MCF 10A (cell line): ENCODE measurements around the gene MAP3K5. TPM values are rescaled to one million over a fixed set of nuclear protein-coding genes. Genes with fewer than 3 reads are reported as not detected.

Experiments used
- BruUV-seq: library from RNA; stranded (reverse); fragments of 400-500 nt; replicated peaks from 2 replicates; lab custom pipeline; 2021; lab: Mats Ljungman, UMichigan
- CTCF ChIA-PET: fragments of 300-600 bp; sonication (Branson Sonifier 250); formaldehyde crosslinking; extraction: SDS; loops from one replicate; lab custom pipeline; 2021; ENCODE audit warnings: antibody characterized with exemption, inconsistent platforms; lab: Yijun Ruan, JAX
- POLR2A ChIA-PET: fragments of 300-600, 350-650 bp; sonication (Branson Sonifier 250); formaldehyde crosslinking; extraction: SDS; loops from one replicate; lab custom pipeline; 2020; ENCODE audit warnings: antibody characterized with exemption, inconsistent platforms; lab: Yijun Ruan, JAX
- DNase-seq: peaks from one replicate; pipeline ENCODE4 v3.0.0-alpha.2; 2018; ENCODE audit not compliant: unreplicated experiment
- H3K27ac Mint-ChIP-seq: one replicate; pipeline ENCODE4 v1.8.0; 2022; ENCODE audit warnings: mild to moderate bottlenecking, low read depth, mixed read lengths; ENCODE audit not compliant: unreplicated experiment
- H3K27me3 Mint-ChIP-seq: one replicate; pipeline ENCODE4 v1.8.0; 2022; ENCODE audit warnings: mixed read lengths; ENCODE audit not compliant: insufficient read depth, unreplicated experiment
- H3K36me3 Mint-ChIP-seq: one replicate; pipeline ENCODE4 v1.8.0; 2022; ENCODE audit warnings: mild to moderate bottlenecking, moderate library complexity, mixed read lengths; ENCODE audit not compliant: insufficient read depth, unreplicated experiment
- H3K4me1 Mint-ChIP-seq: one replicate; pipeline ENCODE4 v1.8.0; 2022; ENCODE audit warnings: mixed read lengths; ENCODE audit not compliant: insufficient read depth, unreplicated experiment
- H3K4me3 Mint-ChIP-seq: one replicate; pipeline ENCODE4 v1.8.0; 2022; ENCODE audit warnings: mild to moderate bottlenecking, moderate library complexity, mixed read lengths; ENCODE audit not compliant: unreplicated experiment
- H3K9me3 Mint-ChIP-seq: one replicate; pipeline ENCODE4 v1.8.0; 2022; ENCODE audit warnings: mixed read lengths; ENCODE audit not compliant: unreplicated experiment
- CTCF ChIP-seq: fragments of 200-600 bp; IDR thresholded peaks from one replicate; pipeline ENCODE4 v1.8.0; 2022; ENCODE audit warnings: antibody characterized with exemption, mild to moderate bottlenecking; ENCODE audit not compliant: unreplicated experiment
- intact Hi-C: fragments of 100-400 bp; cut with micrococcal nuclease; formaldehyde crosslinking; loops from 2 replicates; pipeline ENCODE4 v1.14.1; 2022
- total RNA-seq: library from RNA; stranded (reverse); gene quantifications from 2 replicates; pipeline ENCODE4 v1.2.3, GENCODE V29; 2022

The MAP3K5 gene
- total RNA-seq, 1 experiment from 2014 or later: 8.4 TPM

DNA sequence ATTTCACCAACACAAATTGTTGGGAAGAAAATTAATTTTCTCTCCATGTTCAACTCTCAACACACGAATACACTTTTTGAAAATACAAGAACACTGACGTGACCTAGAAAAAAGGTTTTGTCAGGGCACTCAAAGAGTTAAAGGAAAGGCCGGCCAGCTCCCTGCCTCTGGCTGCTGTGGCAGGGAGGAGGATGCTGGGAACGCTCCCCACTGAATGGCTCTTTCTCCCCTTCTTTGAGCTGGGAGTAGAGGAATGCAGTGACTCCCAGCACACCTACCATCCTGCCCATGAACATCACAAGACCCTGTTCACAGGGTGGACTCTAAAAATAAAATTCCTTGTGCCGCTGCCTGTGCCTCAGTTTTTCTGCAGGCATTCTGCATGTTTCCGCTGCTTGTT lies 47.0 kb downstream of the MAP3K5 start:
- Mint-ChIP-seq H3K27me3 (no peaks in the 10 kb centered on the region), H3K4me3 (no peak overlapping the region), H3K27ac (no peak overlapping the region), H3K36me3 (no peaks in the 10 kb centered on the region), H3K9me3 (peaks cover 7% of the 10 kb centered on the region), H3K4me1 (no peaks in the 10 kb centered on the region)
- intact Hi-C loops: no loop called here
- ChIA-PET POLR2A (no interaction called here), CTCF (interaction anchor here (1.1 kb wide), 1 partner anchor 47 kb away, joined by 7 read pairs; the partner anchor contains the start of gene MAP3K5)
- no TSS peak for BruUV-seq
- no peak for DNase-seq
- no peak for TF ChIP-seq CTCF

GRCh38 chr6:136744889-136745288 lies 47.4 kb downstream of the MAP3K5 start:
- ChIA-PET POLR2A (interaction anchor here (1.4 kb wide), 1 partner anchor 12 kb away, joined by 5 read pairs; no protein-coding TSS in a partner anchor), CTCF (interaction anchor here (1.1 kb wide), 1 partner anchor 47 kb away, joined by 7 read pairs; the partner anchor contains the start of gene MAP3K5)
- DNase-seq: no peak
- Mint-ChIP-seq H3K9me3 (peaks cover 7% of the 10 kb centered on the region), H3K27ac (no peak overlapping the region), H3K36me3 (no peaks in the 10 kb centered on the region), H3K4me3 (no peak overlapping the region), H3K27me3 (no peaks in the 10 kb centered on the region), H3K4me1 (no peaks in the 10 kb centered on the region)
- TF ChIP-seq CTCF: no peak
- no TSS peak for BruUV-seq
- intact Hi-C loops: no loop called here

GRCh38 chr6:136742125-136742524 lies 50.2 kb downstream of the MAP3K5 start:
- CTCF ChIA-PET: interaction anchor here (0.6 to 2.2 kb wide), 3 partner anchors 50 to 122 kb away, joined by 3 to 9 read pairs (median 5); partner anchors contain the start of gene MAP3K5
- no peak for TF ChIP-seq CTCF
- Mint-ChIP-seq H3K36me3 (no peaks in the 10 kb centered on the region), H3K27me3 (no peaks in the 10 kb centered on the region), H3K4me3 (no peak overlapping the region), H3K4me1 (peaks cover 15% of the 10 kb centered on the region), H3K27ac (no peak overlapping the region), H3K9me3 (peaks cover 7% of the 10 kb centered on the region)
- BruUV-seq: no TSS peak
- POLR2A ChIA-PET: interaction anchor here (0.7 kb wide), 1 partner anchor 581 kb away, joined by 4 read pairs; no protein-coding TSS in a partner anchor
- no peak for DNase-seq
- intact Hi-C loops: no loop called here

DNA sequence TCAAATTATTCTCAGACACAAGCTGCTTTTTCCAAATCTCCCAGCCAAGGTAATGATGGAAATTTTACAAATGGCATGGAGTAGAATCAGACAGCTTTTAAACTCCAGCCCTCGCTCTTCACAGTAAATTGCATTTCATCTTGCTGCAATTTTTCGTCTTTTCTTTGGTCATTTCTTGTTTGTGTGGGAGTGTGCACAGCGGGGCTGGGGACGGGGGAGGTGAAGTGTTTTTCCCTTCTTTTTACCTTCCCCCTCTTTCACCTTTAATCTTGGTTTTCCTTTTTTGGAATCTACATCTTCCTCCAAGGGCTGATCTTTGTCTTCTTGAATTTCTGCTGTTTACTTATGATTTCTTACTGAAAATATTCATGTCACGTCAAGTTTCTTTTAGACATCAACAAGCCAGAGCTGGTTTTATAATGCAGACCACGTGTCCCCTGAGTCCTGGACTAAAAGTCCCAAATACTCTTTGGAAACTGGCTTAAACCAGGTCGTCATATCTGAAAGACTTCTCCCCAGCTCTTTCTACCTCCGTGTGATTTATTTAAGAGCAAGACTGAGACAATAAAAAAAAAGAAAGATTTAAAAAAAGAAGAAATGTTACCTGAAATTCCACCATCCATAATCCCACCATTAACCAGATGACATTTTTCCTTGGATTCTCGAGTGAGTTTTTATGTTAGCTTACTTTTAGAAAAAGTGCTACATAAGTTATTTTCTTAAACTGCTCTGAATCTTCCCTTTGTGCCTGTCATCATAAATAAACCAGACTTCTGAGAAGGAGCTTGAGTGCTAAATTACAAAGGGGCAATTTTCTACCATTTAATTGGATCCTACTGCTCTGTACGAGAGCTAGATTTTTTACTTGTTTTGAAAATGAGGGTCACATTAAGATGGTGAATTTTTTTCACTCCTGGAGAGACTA lies 52.0 kb downstream of the MAP3K5 start:
- Mint-ChIP-seq H3K4me3 (no peak overlapping the region), H3K27ac (no peak overlapping the region), H3K9me3 (peaks cover 7% of the 10 kb centered on the region), H3K36me3 (no peaks in the 10 kb centered on the region), H3K27me3 (no peaks in the 10 kb centered on the region), H3K4me1 (peaks cover 15% of the 10 kb centered on the region)
- no peak for DNase-seq
- ChIA-PET CTCF (interaction anchor here (2.2 kb wide), 1 partner anchor 52 kb away, joined by 9 read pairs; the partner anchor contains the start of gene MAP3K5), POLR2A (interaction anchor here (0.7 to 1.7 kb wide), 4 partner anchors 17 to 51 kb away, joined by 3 to 8 read pairs (median 3); partner anchors contain the start of gene MAP3K5)
- BruUV-seq: no TSS peak
- intact Hi-C loops: no loop called here
- no peak for TF ChIP-seq CTCF
